GM18868 (cell line): ENCODE data around the gene GUCA2A.

ENCODE experiments used
- ATAC-seq: cut with Tn5 transposase; IDR thresholded peaks from one replicate; pipeline ENCODE4 v1.9.1; 2021; ENCODE audit warnings: mild to moderate bottlenecking, moderate library complexity; ENCODE audit not compliant: unreplicated experiment

The GUCA2A gene

GRCh38 chr1:42155362-42155761, 9.2 kb downstream of the GUCA2A start:
- ATAC-seq = no peak

GRCh38 chr1:42154685-42155084, 9.9 kb downstream of the GUCA2A start:
- no peak for ATAC-seq

- no peak for ATAC-seq
Observed at GRCh38 chr1:42153624-42154023, 10.9 kb downstream of the GUCA2A start.

GRCh38 chr1:42152907-42153600, 11.5 kb downstream of the GUCA2A start, which contains the start of gene GUCA2B:
Gene GUCA2B (plus strand): TSS chr1:42153410. CDS start chr1:42153451, 41 bp downstream.
- no peak for ATAC-seq

- no peak for ATAC-seq
Observed at GRCh38 chr1:42152119-42152518, 12.4 kb downstream of the GUCA2A start.

GRCh38 chr1:42150651-42151050, 13.9 kb downstream of the GUCA2A start:
- ATAC-seq = no peak

- ATAC-seq = no peak
Observed at GRCh38 chr1:42148166-42148565, 16.4 kb downstream of the GUCA2A start.

GRCh38 chr1:42146626-42147320, 17.8 kb downstream of the GUCA2A start:
- no peak for ATAC-seq

GRCh38 chr1:42145764-42146625, 18.6 kb downstream of the GUCA2A start:
- no peak for ATAC-seq

GRCh38 chr1:42145389-42145716, 19.2 kb downstream of the GUCA2A start:
- no peak for ATAC-seq

- no peak for ATAC-seq
Observed at GRCh38 chr1:42144711-42145388, 19.7 kb downstream of the GUCA2A start.

GRCh38 chr1:42143896-42144710, 20.4 kb downstream of the GUCA2A start:
- no peak for ATAC-seq

GRCh38 chr1:42142894-42143675, 21.5 kb downstream of the GUCA2A start:
- no peak for ATAC-seq

GRCh38 chr1:42141978-42142377, 22.6 kb downstream of the GUCA2A start:
- ATAC-seq = no peak

GRCh38 chr1:42140191-42140590, 24.4 kb downstream of the GUCA2A start:
- ATAC-seq = no peak

- ATAC-seq = no peak
Observed at GRCh38 chr1:42139444-42139843, 25.1 kb downstream of the GUCA2A start.

GRCh38 chr1:42138586-42138985, 26.0 kb downstream of the GUCA2A start:
- ATAC-seq = no peak

GRCh38 chr1:42137766-42138165, 26.8 kb downstream of the GUCA2A start:
- ATAC-seq = no peak

- ATAC-seq = no peak
Observed at GRCh38 chr1:42136466-42136865, 28.1 kb downstream of the GUCA2A start.
